HCT116 (cell line): ENCODE results near the gene MDP1. TPM values are rescaled to one million over a fixed set of nuclear protein-coding genes. Genes with fewer than 3 reads are reported as not detected.

Experiments
- ATAC-seq: fragments of 200-7000 bp; cut with Tn5 transposase; 2 replicates; pipeline ENCODE4 v1.9.1; 2020; ENCODE audit warnings: mild to moderate bottlenecking, moderate library complexity
- BruUV-seq: library from RNA; stranded (reverse); fragments of 400-500 nt; replicated peaks from 2 replicates; lab custom pipeline; 2021; lab: Mats Ljungman, UMichigan
- CTCF ChIA-PET: fragments of 300-600 bp; sonication (Branson Sonifier 250); formaldehyde crosslinking; loops from one replicate; lab custom pipeline; 2021; ENCODE audit warnings: antibody characterized with exemption; lab: Charles Lee
- POLR2A ChIA-PET: fragments of 300-600, 350-600 bp; sonication (Branson Sonifier 250); formaldehyde crosslinking; loops from one replicate; lab custom pipeline; 2021; ENCODE audit warnings: antibody characterized with exemption; lab: Charles Lee
- RAD21 ChIA-PET, 2 experiments: fragments of 300-600 bp; sonication (Branson Sonifier 250); formaldehyde crosslinking; loops; one replicate each; lab custom pipeline; 2023; ENCODE audit warnings: low total read pairs in 2 of 2; ENCODE audit not compliant: uncharacterized antibody in 2 of 2, unreplicated experiment in 2 of 2, low non-redundant PET in 1 of 2; lab: Charles Lee
- DNase-seq: peaks from one replicate; pipeline ENCODE4 v3.0.0-alpha.2; 2010; ENCODE audit warnings: low read depth, low spot score
- H2AFZ ChIP-seq: fragments of 200-600 bp; shearing (Covaris generic), sonication (generic); 2 replicates; pipeline ENCODE4 v1.6.1; 2017; ENCODE audit warnings: low read depth, mixed run types, mixed read lengths, antibody characterized with exemption, low read length; ENCODE audit not compliant: poor library complexity, severe bottlenecking
- H3K27ac ChIP-seq: 2 replicates; pipeline ENCODE4 v1.5.1; 2012; ENCODE audit warnings: low read depth, low read length
- H3K27me3 ChIP-seq: fragments of 200-600 bp; sonication (generic); 2 replicates; pipeline ENCODE4 v1.6.1; 2016; ENCODE audit warnings: mixed run types, low read length, mixed read lengths; ENCODE audit not compliant: insufficient read depth
- H3K36me3 ChIP-seq, 2 experiments: fragments of 200-500 bp in 1 of 2; fragments of 200-600 bp in 1 of 2; sonication (Bioruptor generic) in 1 of 2; sonication (generic) in 1 of 2; 2 replicates each; pipeline versions ENCODE4 v1.5.1 to v1.6.1; 2014 to 2016; ENCODE audit warnings: low read length in 2 of 2, inconsistent platforms in 1 of 2, mixed read lengths in 1 of 2, mixed run types in 1 of 2; ENCODE audit not compliant: insufficient read depth in 2 of 2, control insufficient read depth in 1 of 2
- H3K4me1 ChIP-seq, 2 experiments: fragments of 200-600 bp in 1 of 2; sonication (generic) in 1 of 2; 2 replicates each; pipeline versions ENCODE4 v1.5.1 to v1.6.1; 2012 to 2017; ENCODE audit warnings: low read length in 2 of 2, inconsistent platforms in 1 of 2, mild to moderate bottlenecking in 1 of 2, mixed read lengths in 1 of 2, mixed run types in 1 of 2, moderate library complexity in 1 of 2; ENCODE audit not compliant: insufficient read depth in 2 of 2, control insufficient read depth in 1 of 2
- H3K4me2 ChIP-seq: fragments of 200-600 bp; sonication (generic); 2 replicates; pipeline ENCODE4 v1.6.1; 2017; ENCODE audit warnings: mixed run types, low read length, mixed read lengths
- H3K4me3 ChIP-seq, 2 experiments: fragments of 200-600 bp in 1 of 2; sonication (generic) in 1 of 2; replicated peaks in 1 of 2; 2 replicates each; pipeline ENCODE4 v1.5.1; 2011 to 2016; ENCODE audit warnings: low read length in 2 of 2, control low read depth in 1 of 2, low read depth in 1 of 2, mild to moderate bottlenecking in 1 of 2, mixed read lengths in 1 of 2, mixed run types in 1 of 2
- H3K79me2 ChIP-seq: fragments of 200-600 bp; sonication (generic); 2 replicates; pipeline ENCODE4 v1.6.1; 2017; ENCODE audit warnings: mild to moderate bottlenecking, mixed run types, low read length, moderate library complexity, mixed read lengths; ENCODE audit not compliant: insufficient read depth
- H3K9ac ChIP-seq: fragments of 200-600 bp; sonication (generic); 2 replicates; pipeline ENCODE4 v1.6.1; 2016; ENCODE audit warnings: low read length, mixed read lengths
- H3K9me2 ChIP-seq: fragments of 200-600 bp; sonication (generic), shearing (Covaris generic); 2 replicates; pipeline ENCODE4 v1.6.1; 2017; ENCODE audit warnings: mixed run types, mild to moderate bottlenecking, moderate library complexity; ENCODE audit not compliant: insufficient read depth
- H3K9me3 ChIP-seq, 2 experiments: fragments of 200-500 bp in 1 of 2; fragments of 200-600 bp in 1 of 2; sonication (Bioruptor generic) in 1 of 2; sonication (generic) in 1 of 2; 2 replicates each; pipeline ENCODE4 v1.6.1; 2014 to 2017; ENCODE audit warnings: low read length in 2 of 2, mixed read lengths in 2 of 2, inconsistent platforms in 1 of 2, low read depth in 1 of 2, mild to moderate bottlenecking in 1 of 2, mixed run types in 1 of 2, moderate library complexity in 1 of 2; ENCODE audit not compliant: control insufficient read depth in 1 of 2, insufficient read depth in 1 of 2
- H4K20me1 ChIP-seq: fragments of 200-600 bp; sonication (generic), shearing (Covaris generic); 2 replicates; pipeline ENCODE4 v1.6.1; 2017; ENCODE audit warnings: mixed run types, mild to moderate bottlenecking, moderate library complexity; ENCODE audit not compliant: insufficient read depth
- CEBPB ChIP-seq: IDR thresholded peaks from 2 replicates; pipeline ENCODE4 v1.6.1; 2012; ENCODE audit warnings: low read depth
- ELF1 ChIP-seq: IDR thresholded peaks from 2 replicates; pipeline ENCODE4 v1.6.1; 2012; ENCODE audit warnings: low read depth, borderline replicate concordance
- EZH2 ChIP-seq: fragments of 200-600 bp; sonication (generic); IDR thresholded peaks from 2 replicates; pipeline ENCODE4 v1.6.1; 2017; ENCODE audit warnings: antibody characterized with exemption, mixed run types
- FOSL1 ChIP-seq: IDR thresholded peaks from 2 replicates; pipeline ENCODE4 v1.6.1; 2012; ENCODE audit warnings: low read depth
- JUND ChIP-seq: IDR thresholded peaks from 2 replicates; pipeline ENCODE4 v1.6.1; 2012
- POLR2A ChIP-seq: IDR thresholded peaks from 2 replicates; pipeline ENCODE4 v1.7.0; 2011; ENCODE audit warnings: borderline replicate concordance; ENCODE audit not compliant: insufficient read depth, insufficient read length; ENCODE audit errors: extremely low read depth
- SIN3A ChIP-seq: IDR thresholded peaks from 2 replicates; pipeline ENCODE4 v1.6.1; 2012; ENCODE audit warnings: low read depth
- ZNF274 ChIP-seq: fragments of 200-500 bp; sonication (Bioruptor generic); IDR thresholded peaks from 2 replicates; pipeline ENCODE4 v1.6.1; 2014; ENCODE audit warnings: mild to moderate bottlenecking, low read depth, low read length, inconsistent platforms
- intact Hi-C: fragments of 100-400 bp; cut with micrococcal nuclease; formaldehyde crosslinking; loops from 2 replicates; pipeline ENCODE4 v1.10.0; 2022
- total RNA-seq: library from RNA; stranded (reverse); gene quantifications from one replicate; pipeline ENCODE4 v1.2.1, GENCODE V29; 2021; ENCODE audit not compliant: unreplicated experiment
- TF ChIP-seq, protein P1 (sequence below), 3 experiments: fragments of 200-600 bp in 1 of 3; sonication (generic) in 1 of 3; IDR thresholded peaks in 2 of 3; conservative IDR thresholded peaks in 1 of 3; 2 replicates each; pipeline ENCODE4 v1.5.1; 2012 to 2017; ENCODE audit warnings: low read depth in 2 of 3, low read length in 2 of 3, antibody characterized with exemption in 1 of 3, borderline replicate concordance in 1 of 3, control low read depth in 1 of 3, mild to moderate bottlenecking in 1 of 3, mixed read lengths in 1 of 3, mixed run types in 1 of 3, moderate library complexity in 1 of 3; ENCODE audit not compliant: insufficient read depth in 1 of 3
- TF ChIP-seq, protein P2 (sequence below): IDR thresholded peaks from 2 replicates; pipeline ENCODE4 v1.6.1; 2011; ENCODE audit warnings: mild to moderate bottlenecking, low read length, moderate library complexity; ENCODE audit not compliant: insufficient replicate concordance; ENCODE audit errors: extremely low read depth
- TF ChIP-seq, protein P3 (sequence below): IDR thresholded peaks from 2 replicates; pipeline ENCODE4 v1.6.1; 2012; ENCODE audit warnings: low read depth
- TF ChIP-seq, protein P4 (sequence below): IDR thresholded peaks from 2 replicates; pipeline ENCODE4 v1.6.1; 2012
- TF ChIP-seq, protein P5 (sequence below): IDR thresholded peaks from 2 replicates; pipeline ENCODE4 v1.6.1; 2012

Gene MDP1
- total RNA-seq, 1 experiment from 2014 or later: 15.9 TPM

DNA sequence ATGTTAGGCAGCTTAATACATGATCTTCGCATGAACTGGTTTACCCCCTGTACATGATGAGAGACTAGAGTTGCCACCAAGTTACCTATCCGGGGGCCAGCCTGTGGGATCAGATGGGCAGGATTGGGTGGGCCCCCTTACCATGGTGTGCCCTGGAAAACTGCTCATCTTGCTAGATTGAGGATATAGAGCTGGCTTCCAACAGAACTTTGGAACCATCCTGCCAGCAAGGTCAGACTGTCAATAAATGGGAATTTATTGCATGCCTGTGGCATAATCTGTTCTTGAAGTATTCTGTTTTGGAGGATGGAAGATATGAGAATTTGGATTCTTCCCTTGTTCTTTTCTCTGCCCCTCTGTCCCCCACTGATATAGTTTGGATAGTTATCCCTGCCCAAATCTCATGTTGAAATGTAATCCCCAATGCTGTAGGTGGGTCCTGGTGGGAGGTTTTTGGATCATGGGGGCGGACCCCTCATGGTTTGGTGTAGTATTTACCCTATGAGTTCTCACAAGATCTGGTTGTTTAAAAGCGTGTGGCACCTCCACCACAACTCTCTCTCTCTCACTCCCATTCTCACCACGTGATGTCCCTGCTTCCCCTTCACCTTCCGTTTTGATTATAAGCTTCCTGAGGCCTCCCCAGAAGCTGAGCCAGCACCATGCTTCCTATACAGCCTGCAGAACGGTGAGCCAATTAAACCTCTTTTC lies 16.9 kb downstream of the MDP1 start:
- CTCF ChIA-PET: no interaction called here

More for the DNA sequence above, 16.9 kb downstream of the MDP1 start:
- TF ChIP-seq, protein P1, sequence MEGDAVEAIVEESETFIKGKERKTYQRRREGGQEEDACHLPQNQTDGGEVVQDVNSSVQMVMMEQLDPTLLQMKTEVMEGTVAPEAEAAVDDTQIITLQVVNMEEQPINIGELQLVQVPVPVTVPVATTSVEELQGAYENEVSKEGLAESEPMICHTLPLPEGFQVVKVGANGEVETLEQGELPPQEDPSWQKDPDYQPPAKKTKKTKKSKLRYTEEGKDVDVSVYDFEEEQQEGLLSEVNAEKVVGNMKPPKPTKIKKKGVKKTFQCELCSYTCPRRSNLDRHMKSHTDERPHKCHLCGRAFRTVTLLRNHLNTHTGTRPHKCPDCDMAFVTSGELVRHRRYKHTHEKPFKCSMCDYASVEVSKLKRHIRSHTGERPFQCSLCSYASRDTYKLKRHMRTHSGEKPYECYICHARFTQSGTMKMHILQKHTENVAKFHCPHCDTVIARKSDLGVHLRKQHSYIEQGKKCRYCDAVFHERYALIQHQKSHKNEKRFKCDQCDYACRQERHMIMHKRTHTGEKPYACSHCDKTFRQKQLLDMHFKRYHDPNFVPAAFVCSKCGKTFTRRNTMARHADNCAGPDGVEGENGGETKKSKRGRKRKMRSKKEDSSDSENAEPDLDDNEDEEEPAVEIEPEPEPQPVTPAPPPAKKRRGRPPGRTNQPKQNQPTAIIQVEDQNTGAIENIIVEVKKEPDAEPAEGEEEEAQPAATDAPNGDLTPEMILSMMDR (IDR thresholded peaks at IDR 0.05 in 2 of 3, conservative IDR thresholded peaks at IDR 0.05 in 1 of 3; ENCODE audit: borderline replicate concordance in 1 of 3, insufficient read depth in 1 of 3, low read depth in 2 of 3, low read length in 2 of 3): no peak
- TF ChIP-seq, protein P2, sequence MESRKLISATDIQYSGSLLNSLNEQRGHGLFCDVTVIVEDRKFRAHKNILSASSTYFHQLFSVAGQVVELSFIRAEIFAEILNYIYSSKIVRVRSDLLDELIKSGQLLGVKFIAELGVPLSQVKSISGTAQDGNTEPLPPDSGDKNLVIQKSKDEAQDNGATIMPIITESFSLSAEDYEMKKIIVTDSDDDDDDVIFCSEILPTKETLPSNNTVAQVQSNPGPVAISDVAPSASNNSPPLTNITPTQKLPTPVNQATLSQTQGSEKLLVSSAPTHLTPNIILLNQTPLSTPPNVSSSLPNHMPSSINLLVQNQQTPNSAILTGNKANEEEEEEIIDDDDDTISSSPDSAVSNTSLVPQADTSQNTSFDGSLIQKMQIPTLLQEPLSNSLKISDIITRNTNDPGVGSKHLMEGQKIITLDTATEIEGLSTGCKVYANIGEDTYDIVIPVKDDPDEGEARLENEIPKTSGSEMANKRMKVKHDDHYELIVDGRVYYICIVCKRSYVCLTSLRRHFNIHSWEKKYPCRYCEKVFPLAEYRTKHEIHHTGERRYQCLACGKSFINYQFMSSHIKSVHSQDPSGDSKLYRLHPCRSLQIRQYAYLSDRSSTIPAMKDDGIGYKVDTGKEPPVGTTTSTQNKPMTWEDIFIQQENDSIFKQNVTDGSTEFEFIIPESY: no peak
- TF ChIP-seq, protein P3, sequence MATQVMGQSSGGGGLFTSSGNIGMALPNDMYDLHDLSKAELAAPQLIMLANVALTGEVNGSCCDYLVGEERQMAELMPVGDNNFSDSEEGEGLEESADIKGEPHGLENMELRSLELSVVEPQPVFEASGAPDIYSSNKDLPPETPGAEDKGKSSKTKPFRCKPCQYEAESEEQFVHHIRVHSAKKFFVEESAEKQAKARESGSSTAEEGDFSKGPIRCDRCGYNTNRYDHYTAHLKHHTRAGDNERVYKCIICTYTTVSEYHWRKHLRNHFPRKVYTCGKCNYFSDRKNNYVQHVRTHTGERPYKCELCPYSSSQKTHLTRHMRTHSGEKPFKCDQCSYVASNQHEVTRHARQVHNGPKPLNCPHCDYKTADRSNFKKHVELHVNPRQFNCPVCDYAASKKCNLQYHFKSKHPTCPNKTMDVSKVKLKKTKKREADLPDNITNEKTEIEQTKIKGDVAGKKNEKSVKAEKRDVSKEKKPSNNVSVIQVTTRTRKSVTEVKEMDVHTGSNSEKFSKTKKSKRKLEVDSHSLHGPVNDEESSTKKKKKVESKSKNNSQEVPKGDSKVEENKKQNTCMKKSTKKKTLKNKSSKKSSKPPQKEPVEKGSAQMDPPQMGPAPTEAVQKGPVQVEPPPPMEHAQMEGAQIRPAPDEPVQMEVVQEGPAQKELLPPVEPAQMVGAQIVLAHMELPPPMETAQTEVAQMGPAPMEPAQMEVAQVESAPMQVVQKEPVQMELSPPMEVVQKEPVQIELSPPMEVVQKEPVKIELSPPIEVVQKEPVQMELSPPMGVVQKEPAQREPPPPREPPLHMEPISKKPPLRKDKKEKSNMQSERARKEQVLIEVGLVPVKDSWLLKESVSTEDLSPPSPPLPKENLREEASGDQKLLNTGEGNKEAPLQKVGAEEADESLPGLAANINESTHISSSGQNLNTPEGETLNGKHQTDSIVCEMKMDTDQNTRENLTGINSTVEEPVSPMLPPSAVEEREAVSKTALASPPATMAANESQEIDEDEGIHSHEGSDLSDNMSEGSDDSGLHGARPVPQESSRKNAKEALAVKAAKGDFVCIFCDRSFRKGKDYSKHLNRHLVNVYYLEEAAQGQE: no peak
- TF ChIP-seq SIN3A (no peak), ZNF274 (no peak), ELF1 (no peak), JUND (no peak), EZH2 (no peak), FOSL1 (no peak), POLR2A (no peak), CEBPB (no peak)
- TF ChIP-seq, protein P4, sequence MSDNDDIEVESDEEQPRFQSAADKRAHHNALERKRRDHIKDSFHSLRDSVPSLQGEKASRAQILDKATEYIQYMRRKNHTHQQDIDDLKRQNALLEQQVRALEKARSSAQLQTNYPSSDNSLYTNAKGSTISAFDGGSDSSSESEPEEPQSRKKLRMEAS: no peak
- TF ChIP-seq, protein P5, sequence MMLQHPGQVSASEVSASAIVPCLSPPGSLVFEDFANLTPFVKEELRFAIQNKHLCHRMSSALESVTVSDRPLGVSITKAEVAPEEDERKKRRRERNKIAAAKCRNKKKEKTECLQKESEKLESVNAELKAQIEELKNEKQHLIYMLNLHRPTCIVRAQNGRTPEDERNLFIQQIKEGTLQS: no peak
- no peak overlapping the region for H2AFZ ChIP-seq
- DNase-seq (no peak), ATAC-seq (no peak)
- H3K9me2 ChIP-seq: no peaks in the 10 kb centered on the region
- no peak overlapping the region for H3K27ac ChIP-seq
- RAD21 ChIA-PET: no interaction called here
- H3K4me3 ChIP-seq: no peak overlapping the region
- no peak overlapping the region for H3K9ac ChIP-seq
- POLR2A ChIA-PET: no interaction called here
- H3K36me3 ChIP-seq: peaks cover 0 to 15% of the 10 kb centered on the region in 2 experiments; a peak in 2 of 4 replicates
- BruUV-seq: no TSS peak
- intact Hi-C loops: no loop called here
- no peak overlapping the region for H3K4me2 ChIP-seq
- H3K4me1 ChIP-seq: peaks cover 14 to 26% of the 10 kb centered on the region in 2 experiments
- no peaks in the 10 kb centered on the region for H3K27me3 ChIP-seq
- H4K20me1 ChIP-seq: no peaks in the 10 kb centered on the region
- peaks cover 3 to 10% of the 10 kb centered on the region in 2 experiments; a peak in 1 of 4 replicates for H3K9me3 ChIP-seq
- peaks cover 24% of the 10 kb centered on the region for H3K79me2 ChIP-seq
